Ovary (tissue), 9 donors: ENCODE measurements around the gene REXO2. TPM values are rescaled to one million over a fixed set of nuclear protein-coding genes. Genes with fewer than 3 reads are reported as not detected.

ENCODE experiments used
- DNase-seq, 5 donors: peaks; one replicate each; pipeline ENCODE4 v3.0.0-alpha.2; 2019 to 2020
- H3K27ac ChIP-seq, 2 donors: fragments of 200-600 bp; one replicate each; pipeline versions ENCODE4 v1.5.1 to v1.8.0; 2019 to 2022
- H3K27me3 ChIP-seq: fragments of 200-600 bp; one replicate; pipeline ENCODE4 v1.8.0; 2022
- H3K36me3 ChIP-seq: fragments of 200-600 bp; sonication (generic); one replicate; pipeline ENCODE4 v1.5.1; 2019
- H3K4me1 ChIP-seq: one replicate; pipeline ENCODE4 v1.8.1; 2013; ENCODE audit warnings: mild to moderate bottlenecking, moderate library complexity; ENCODE audit not compliant: insufficient read depth
- H3K4me3 ChIP-seq: fragments of 200-600 bp; sonication (generic); one replicate; pipeline ENCODE4 v1.5.1; 2017
- H3K9me3 ChIP-seq, 2 donors: fragments of 200-600 bp in 1 of 2; sonication (generic) in 1 of 2; one replicate each; pipeline versions ENCODE4 v1.5.1 to v1.8.1; 2013 to 2019; ENCODE audit warnings: mild to moderate bottlenecking in 1 of 2, moderate library complexity in 1 of 2
- CTCF ChIP-seq, 3 donors: fragments of 450-650 bp in 2 of 3; fragments of 200-600 bp in 1 of 3; IDR thresholded peaks; one replicate each; pipeline versions ENCODE4 v1.5.1 to v1.8.0; 2016 to 2022; ENCODE audit warnings: antibody characterized with exemption in 3 of 3, mild to moderate bottlenecking in 1 of 3
- EP300 ChIP-seq: sonication (generic); formaldehyde crosslinking; IDR thresholded peaks from one replicate; pipeline ENCODE4 v1.6.1; 2017; ENCODE audit warnings: antibody characterized with exemption
- POLR2A ChIP-seq: fragments of 450-650 bp; IDR thresholded peaks from one replicate; pipeline ENCODE4 v1.6.1; 2017; ENCODE audit warnings: antibody characterized with exemption, mild to moderate bottlenecking, moderate library complexity
- WGBS, 3 donors: extraction: QIAGEN DNeasy Blood & Tissue Kit in 1 of 3; methylation state at CpG; one replicate each; pipeline versions ENCODE4 v1.1.5 to v1.1.7; 2013 to 2017; 5-methylcytosine and 5-hydroxymethylcytosine counted together
- intact Hi-C, 4 donors: fragments of 100-400 bp; cut with DNase I; formaldehyde crosslinking; loops; one replicate each; pipeline versions ENCODE4 v1.11.0 to v1.15.1; 2022 to 2023
- polyA plus RNA-seq, 2 donors: library from polyadenylated mRNA; stranded (reverse); fragments of 200-250 nt in 1 of 2; fragments of 350-450 nt in 1 of 2; fragmentation: Illumina TruSeq in 1 of 2; extraction: RNeasy Lipid Tissue Mini Kit (QIAGEN cat#74804) in 1 of 2; gene quantifications; one replicate each; pipeline ENCODE4 v1.2.3, GENCODE V29; 2013 to 2014
- total RNA-seq, 7 donors: library from RNA; depleted of rRNA in 2 of 7; stranded (reverse); fragments of >200 nt in 2 of 7; fragmentation: NEBNext Ultra II Directional in 3 of 7; extraction: Animal tissue kit (Norgen Biotek cat#: 25700) in 3 of 7; gene quantifications; one replicate each; pipeline versions ENCODE4 v1.1.0 to v1.2.4, GENCODE V29; 2016 to 2023
- donor health status: DM: no; HTN: no; CAD: no; lungs with moderate emphysema.
- donor health status: DM: no; HTN: no; CAD: no.
- donor health status: Bipolar disorder and iron deficiency.
- donor health status: DM: yes; HTN: yes; CAD: no.
- donor health status: DM: no; HTN: no; CAD: no.
- donor health status: DM: yes; HTN: yes; CAD: no.

The REXO2 gene
- total and polyA plus RNA-seq, 9 donors: 74.1 to 148 (median 96.0) TPM

GRCh38 chr11:114447892-114448291 lies 8.6 kb downstream of the REXO2 start:
- no peak for TF ChIP-seq POLR2A
- TF ChIP-seq EP300: no peak
- TF ChIP-seq CTCF (IDR thresholded peaks at IDR 0.05): no peak
- peaks cover 3% of the 10 kb centered on the region for H3K4me1 ChIP-seq
- no peaks in the 10 kb centered on the region for H3K36me3 ChIP-seq
- intact Hi-C loops: no loop called here
- 5 to 20% (median 11%) methylated on average over 3 of the region's 3 CpGs for WGBS, 3 donors
- no peak overlapping the region for H3K4me3 ChIP-seq
- DNase-seq: no peak
- H3K9me3 ChIP-seq: no peaks in the 10 kb centered on the region
- no peaks in the 10 kb centered on the region for H3K27me3 ChIP-seq
- no peak overlapping the region for H3K27ac ChIP-seq

- whole genome bisulfite sequencing, 3 donors: 64 to 71% (median 71%) methylated on average over 2 of the region's 2 CpGs
- Histone ChIP-seq H3K36me3 (no peaks in the 10 kb centered on the region), H3K27ac (no peak overlapping the region), H3K4me1 (peaks cover 3% of the 10 kb centered on the region), H3K27me3 (no peaks in the 10 kb centered on the region), H3K4me3 (no peak overlapping the region), H3K9me3 (no peaks in the 10 kb centered on the region)
- intact Hi-C loops: no loop called here
- no peak for DNase-seq
- TF ChIP-seq POLR2A: no peak
- no peak for TF ChIP-seq EP300
- TF ChIP-seq CTCF (IDR thresholded peaks at IDR 0.05): no peak
Observed at GRCh38 chr11:114448749-114449482, 9.6 kb downstream of the REXO2 start.

GRCh38 chr11:114449845-114450244 lies 10.6 kb downstream of the REXO2 start:
- intact Hi-C loops: no loop called here
- no peaks in the 10 kb centered on the region for H3K9me3 ChIP-seq
- peaks cover 3% of the 10 kb centered on the region for H3K4me1 ChIP-seq
- H3K36me3 ChIP-seq: no peaks in the 10 kb centered on the region
- no peak for TF ChIP-seq POLR2A
- H3K27ac ChIP-seq: no peak overlapping the region
- WGBS, 3 donors: 88 to 92% (median 91%) methylated on average over 6 of the region's 6 CpGs
- no peak overlapping the region for H3K4me3 ChIP-seq
- no peaks in the 10 kb centered on the region for H3K27me3 ChIP-seq
- DNase-seq: no peak

GRCh38 chr11:114452399-114452798 lies 13.1 kb downstream of the REXO2 start:
- Histone ChIP-seq H3K9me3 (no peaks in the 10 kb centered on the region), H3K36me3 (no peaks in the 10 kb centered on the region), H3K4me1 (peaks cover 3% of the 10 kb centered on the region), H3K27ac (no peak overlapping the region), H3K27me3 (no peaks in the 10 kb centered on the region), H3K4me3 (no peak overlapping the region)
- TF ChIP-seq EP300: no peak
- no peak for TF ChIP-seq POLR2A
- no peak for TF ChIP-seq CTCF (IDR thresholded peaks at IDR 0.05)
- intact Hi-C loops: no loop called here
- no peak for DNase-seq
- 91 to 97% (median 97%) methylated on average over 3 of the region's 3 CpGs for WGBS, 3 donors

GRCh38 chr11:114463999-114464398 lies 24.7 kb downstream of the REXO2 start:
- TF ChIP-seq EP300 (no peak), POLR2A (no peak), CTCF (IDR thresholded peaks at IDR 0.05) (no peak)
- H3K4me3 ChIP-seq: no peak overlapping the region
- DNase-seq: no peak
- no peak overlapping the region for H3K27ac ChIP-seq
- H3K9me3 ChIP-seq: no peaks in the 10 kb centered on the region
- H3K27me3 ChIP-seq: no peaks in the 10 kb centered on the region
- 69 to 99% (median 98%) methylated on average over 2 of the region's 2 CpGs for WGBS, 3 donors
- no peaks in the 10 kb centered on the region for H3K4me1 ChIP-seq
- intact Hi-C loops: no loop called here
- no peaks in the 10 kb centered on the region for H3K36me3 ChIP-seq
